ENCODE data around the gene NOP56. TPM values are rescaled to one million over a fixed set of nuclear protein-coding genes. Genes with fewer than 3 reads are reported as not detected.

Gene NOP56
- total and polyA plus RNA-seq, 2 of the 8 experiments (the other 6 are each of a cell fraction or from before 2014, with no cell fraction given) = 391 to 677 TPM

DNA sequence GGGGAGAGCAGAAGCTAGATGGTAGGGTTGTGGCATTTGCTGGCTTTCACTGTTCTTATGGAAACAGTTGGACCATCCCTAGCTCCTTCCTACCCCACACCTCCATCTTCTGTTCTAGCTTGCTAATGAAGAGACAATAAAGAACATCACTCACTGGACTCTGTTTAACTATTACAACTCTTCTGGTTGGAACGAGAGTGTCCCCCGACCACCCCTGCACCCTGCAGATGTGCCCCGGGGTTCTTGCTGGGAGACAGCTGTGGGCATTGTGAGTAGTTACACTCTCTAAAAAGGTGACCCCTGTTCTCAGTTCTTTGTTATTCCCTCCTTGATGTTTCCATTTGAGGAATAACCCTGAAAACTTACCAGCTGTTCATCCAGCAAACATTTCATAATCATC, 40.4 kb upstream of the NOP56 start:
- no peak overlapping the region for H2AK5ac ChIP-seq (ENCODE audit: low read depth, low read length)

More for the DNA sequence above, 40.4 kb upstream of the NOP56 start:
- CTCF ChIA-PET (ENCODE audit: partially characterized antibody) = no interaction called here
- Histone ChIP-seq H4K20me1 (replicated peaks in 1 of 2; ENCODE audit: control insufficient read depth in 1 of 2, insufficient read depth in 2 of 2, low read length in 2 of 2) (no peaks in the 10 kb centered on the region), H4K8ac (ENCODE audit: extremely low read depth, insufficient read depth, low read length) (no peak overlapping the region), H3K56ac (replicated peaks; ENCODE audit: insufficient read length, low read depth, low read length) (no peak overlapping the region), H2BK120ac (replicated peaks; ENCODE audit: low read depth, low read length) (no peak overlapping the region), H3K23me2 (ENCODE audit: low read depth, low read length) (no peaks in the 10 kb centered on the region; the same call in 1 of the 2 replicates), H3K23ac (ENCODE audit: insufficient read length) (no peak overlapping the region), H2AFZ (ENCODE audit: low read length) (no peak overlapping the region), H3K36me3 (ENCODE audit: control insufficient read depth in 2 of 4, insufficient read depth in 4 of 4, low read length in 3 of 4) (no peaks in the 10 kb centered on the region; a peak in 1 of 8 replicates), H3K79me2 (ENCODE audit: control insufficient read depth in 1 of 2, insufficient read depth in 2 of 2, low read length in 2 of 2) (no peaks in the 10 kb centered on the region), H4K91ac (replicated peaks; ENCODE audit: insufficient read length, low read length) (no peak overlapping the region), H3K14ac (ENCODE audit: insufficient read length) (no peak overlapping the region), H3K9ac (replicated peaks in 1 of 4; ENCODE audit: extremely low read depth in 1 of 4, low read depth in 3 of 4, low read length in 3 of 4) (no peak overlapping the region), H3K27me3 (replicated peaks in 1 of 4; ENCODE audit: control insufficient read depth in 3 of 4, extremely low read depth in 1 of 4, insufficient read depth in 3 of 4, low read length in 3 of 4) (peaks cover 0 to 3% (median 0%) of the 10 kb centered on the region in 4 experiments; a peak in 1 of 7 replicates), H4K5ac (ENCODE audit: insufficient read length, low read depth, low read length) (no peak overlapping the region), H2BK5ac (ENCODE audit: low read depth, low read length) (no peak overlapping the region), H3K79me1 (ENCODE audit: low read depth, low read length) (no peaks in the 10 kb centered on the region), H2BK12ac (ENCODE audit: low read depth, low read length) (no peak overlapping the region), H3K9me3 (ENCODE audit: insufficient read depth in 2 of 2, low read depth in 1 of 2, low read length in 1 of 2) (peaks cover 3 to 5% of the 10 kb centered on the region in 2 experiments; a peak in 3 of 4 replicates), H2BK20ac (ENCODE audit: low read length) (no peak overlapping the region), H3K4me2 (ENCODE audit: insufficient read depth in 1 of 2, low read depth in 2 of 2, low read length in 2 of 2) (no peak overlapping the region), H3K18ac (ENCODE audit: extremely low read depth, low read length) (no peak overlapping the region), H3K4me1 (replicated peaks in 1 of 4; ENCODE audit: control insufficient read depth in 3 of 4, insufficient read depth in 4 of 4, low read length in 3 of 4) (no peaks in the 10 kb centered on the region), H3K27ac (ENCODE audit: low read depth, low read length) (no peak overlapping the region), H3K4ac (replicated peaks; ENCODE audit: insufficient read length, low read depth, low read length) (no peak overlapping the region), H3K4me3 (ENCODE audit: extremely low read depth in 1 of 4, insufficient read depth in 2 of 4, low read depth in 3 of 4, low read length in 4 of 4) (no peak overlapping the region), H2BK15ac (ENCODE audit: low read length) (no peak overlapping the region)
- POLR2A ChIA-PET (ENCODE audit: partially characterized antibody) = interaction anchor here (1.0 kb wide), 1 partner anchor 34 kb away, joined by 3 read pairs; no protein-coding TSS in a partner anchor
- WGBS, 2 experiments (ENCODE audit: extremely low coverage in 1 of 2, insufficient coverage in 1 of 2, insufficient read length in 1 of 2, insufficient replicate concordance in 2 of 2, low coverage in 1 of 2, low lambda C conversion rate in 2 of 2, missing lambda C conversion rate in 1 of 2) = 76% methylated on average over 3 of the region's 3 CpGs; no CpG with 5 or more reads in 1 of the 2 experiments
- TF ChIP-seq BACH1 (IDR thresholded peaks at IDR 0.05; ENCODE audit: low read length) (no peak), FOSL1 (IDR thresholded peaks at IDR 0.05; ENCODE audit: insufficient read depth, low read depth, low read length) (no peak), SUZ12 (IDR thresholded peaks at IDR 0.05; ENCODE audit: low read length) (no peak), ZNF274 (IDR thresholded peaks at IDR 0.05; ENCODE audit: borderline replicate concordance, extremely low read depth, low read length) (no peak), JUND (IDR thresholded peaks at IDR 0.05; ENCODE audit: low read length) (no peak), YY1 (IDR thresholded peaks at IDR 0.05; ENCODE audit: low read depth, low read length) (no peak)
- TF ChIP-seq, protein P1, sequence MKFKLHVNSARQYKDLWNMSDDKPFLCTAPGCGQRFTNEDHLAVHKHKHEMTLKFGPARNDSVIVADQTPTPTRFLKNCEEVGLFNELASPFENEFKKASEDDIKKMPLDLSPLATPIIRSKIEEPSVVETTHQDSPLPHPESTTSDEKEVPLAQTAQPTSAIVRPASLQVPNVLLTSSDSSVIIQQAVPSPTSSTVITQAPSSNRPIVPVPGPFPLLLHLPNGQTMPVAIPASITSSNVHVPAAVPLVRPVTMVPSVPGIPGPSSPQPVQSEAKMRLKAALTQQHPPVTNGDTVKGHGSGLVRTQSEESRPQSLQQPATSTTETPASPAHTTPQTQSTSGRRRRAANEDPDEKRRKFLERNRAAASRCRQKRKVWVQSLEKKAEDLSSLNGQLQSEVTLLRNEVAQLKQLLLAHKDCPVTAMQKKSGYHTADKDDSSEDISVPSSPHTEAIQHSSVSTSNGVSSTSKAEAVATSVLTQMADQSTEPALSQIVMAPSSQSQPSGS (IDR thresholded peaks at IDR 0.05; ENCODE audit: low read length) = no peak
- FAIRE-seq = no peak
- DNase-seq (ENCODE audit: low read depth in 1 of 2, low spot score in 2 of 2) = no peak
